Lower lobe of right lung (tissue), 2 donors: ENCODE results near the gene INSIG1. TPM values are rescaled to one million over a fixed set of nuclear protein-coding genes. Genes with fewer than 3 reads are reported as not detected.

Experiments used
- ATAC-seq, 2 donors: fragments of 200-7000 bp; cut with Tn5 transposase; one replicate each; pipeline ENCODE4 v1.9.1; 2020 to 2022; ENCODE audit warnings: mild to moderate bottlenecking in 2 of 2, moderate library complexity in 2 of 2
- DNase-seq: peaks from one replicate; pipeline ENCODE4 v3.0.0-alpha.2; 2020
- H3K27ac ChIP-seq: fragments of 200-600 bp; one replicate; pipeline ENCODE4 v1.8.0; 2022
- H3K27me3 ChIP-seq: fragments of 200-600 bp; one replicate; pipeline ENCODE4 v1.8.0; 2022; ENCODE audit warnings: low read depth
- H3K36me3 ChIP-seq: fragments of 200-600 bp; one replicate; pipeline ENCODE4 v1.8.0; 2022; ENCODE audit warnings: mild to moderate bottlenecking
- H3K4me1 ChIP-seq: fragments of 200-600 bp; one replicate; pipeline ENCODE4 v1.8.0; 2022
- H3K4me3 ChIP-seq: fragments of 200-600 bp; one replicate; pipeline ENCODE4 v1.8.0; 2022; ENCODE audit warnings: mild to moderate bottlenecking
- H3K9me3 ChIP-seq: fragments of 200-600 bp; one replicate; pipeline ENCODE4 v1.8.0; 2022
- CTCF ChIP-seq: fragments of 200-600 bp; IDR thresholded peaks from one replicate; pipeline ENCODE4 v1.8.0; 2022; ENCODE audit warnings: antibody characterized with exemption, mild to moderate bottlenecking
- intact Hi-C: fragments of 100-400 bp; cut with DNase I; formaldehyde crosslinking; loops from one replicate; pipeline ENCODE4 v1.11.0; 2022
- total RNA-seq: library from RNA; stranded (reverse); fragmentation: NEBNext Ultra II Directional; extraction: Animal tissue kit (Norgen Biotek cat#: 25700); gene quantifications from one replicate; pipeline ENCODE4 v1.2.1, GENCODE V29; 2021
- donor health status: DM: no; HTN: yes; CAD: no; lungs with severe emphysema.

The INSIG1 gene
- total RNA-seq, 1 donor from 2014 or later: 70.9 TPM

- Histone ChIP-seq H3K4me1 (no peaks in the 10 kb centered on the region), H3K36me3 (peaks cover 90% of the 10 kb centered on the region), H3K4me3 (no peak overlapping the region), H3K27me3 (no peaks in the 10 kb centered on the region), H3K9me3 (no peaks in the 10 kb centered on the region), H3K27ac (no peak overlapping the region)
- ATAC-seq: no peak
- intact Hi-C loops: no loop called here
- no peak for TF ChIP-seq CTCF
- no peak for DNase-seq
Observed at GRCh38 chr7:155306673-155307470, 9.2 kb downstream of the INSIG1 start.

- Histone ChIP-seq H3K27me3 (no peaks in the 10 kb centered on the region), H3K4me3 (no peak overlapping the region), H3K27ac (no peak overlapping the region), H3K9me3 (no peaks in the 10 kb centered on the region), H3K36me3 (peaks cover 74% of the 10 kb centered on the region), H3K4me1 (no peaks in the 10 kb centered on the region)
- no peak for TF ChIP-seq CTCF
- DNase-seq (no peak), ATAC-seq (no peak)
- intact Hi-C loops: no loop called here
Observed at GRCh38 chr7:155308330-155309020, 10.8 kb downstream of the INSIG1 start.

- intact Hi-C loops: no loop called here
- TF ChIP-seq CTCF: no peak
- DNase-seq (no peak), ATAC-seq (no peak)
- Histone ChIP-seq H3K27ac (no peak overlapping the region), H3K27me3 (no peaks in the 10 kb centered on the region), H3K4me1 (no peaks in the 10 kb centered on the region), H3K36me3 (peaks cover 69% of the 10 kb centered on the region), H3K9me3 (no peaks in the 10 kb centered on the region), H3K4me3 (no peak overlapping the region)
Observed at GRCh38 chr7:155309021-155309338, 11.3 kb downstream of the INSIG1 start.

GRCh38 chr7:155310425-155311114, 12.9 kb downstream of the INSIG1 start:
- Histone ChIP-seq H3K9me3 (no peaks in the 10 kb centered on the region), H3K36me3 (peaks cover 55% of the 10 kb centered on the region), H3K4me3 (no peak overlapping the region), H3K27me3 (no peaks in the 10 kb centered on the region), H3K4me1 (no peaks in the 10 kb centered on the region), H3K27ac (no peak overlapping the region)
- no peak for TF ChIP-seq CTCF
- ATAC-seq: peak in 1 of 2 donors; percentile 24
- no peak for DNase-seq
- intact Hi-C loops: no loop called here

GRCh38 chr7:155311826-155312537, 14.3 kb downstream of the INSIG1 start:
- no peaks in the 10 kb centered on the region for H3K9me3 ChIP-seq
- no peak for DNase-seq
- no peaks in the 10 kb centered on the region for H3K27me3 ChIP-seq
- intact Hi-C loops: no loop called here
- H3K4me3 ChIP-seq: no peak overlapping the region
- H3K27ac ChIP-seq: no peak overlapping the region
- H3K36me3 ChIP-seq: peaks cover 41% of the 10 kb centered on the region
- H3K4me1 ChIP-seq: no peaks in the 10 kb centered on the region
- ATAC-seq: no peak
- TF ChIP-seq CTCF: no peak
